HG02642 (cell line): ENCODE measurements around the gene PTCD2.
A peak's percentile ranks its signal among the peaks of the same experiment; 100 is the strongest.

Experiments
- ATAC-seq: cut with Tn5 transposase; IDR thresholded peaks from one replicate; pipeline ENCODE4 v1.9.1; 2021; ENCODE audit warnings: mild to moderate bottlenecking; ENCODE audit not compliant: unreplicated experiment, poor library complexity

PTCD2 gene

DNA sequence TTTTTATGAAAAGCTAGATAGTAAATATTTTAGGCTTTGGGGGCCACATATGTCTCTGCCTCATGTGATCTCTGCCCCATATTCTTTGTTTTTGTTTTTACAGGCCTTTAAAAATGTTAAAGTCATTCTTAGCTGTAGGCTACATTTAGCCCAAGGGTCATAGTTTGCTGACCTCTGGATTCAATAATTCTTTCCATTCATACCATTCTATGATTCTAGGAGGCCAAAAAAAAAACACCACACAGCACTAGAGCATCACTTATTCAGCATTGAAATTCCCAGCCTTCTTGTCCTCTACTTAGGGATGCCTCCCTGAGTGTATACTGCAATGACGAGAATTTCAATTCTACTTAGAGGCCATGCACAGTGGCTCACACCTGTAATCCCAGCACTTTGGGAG, 17.0 kb downstream of the PTCD2 start:
- ATAC-seq: no peak

DNA sequence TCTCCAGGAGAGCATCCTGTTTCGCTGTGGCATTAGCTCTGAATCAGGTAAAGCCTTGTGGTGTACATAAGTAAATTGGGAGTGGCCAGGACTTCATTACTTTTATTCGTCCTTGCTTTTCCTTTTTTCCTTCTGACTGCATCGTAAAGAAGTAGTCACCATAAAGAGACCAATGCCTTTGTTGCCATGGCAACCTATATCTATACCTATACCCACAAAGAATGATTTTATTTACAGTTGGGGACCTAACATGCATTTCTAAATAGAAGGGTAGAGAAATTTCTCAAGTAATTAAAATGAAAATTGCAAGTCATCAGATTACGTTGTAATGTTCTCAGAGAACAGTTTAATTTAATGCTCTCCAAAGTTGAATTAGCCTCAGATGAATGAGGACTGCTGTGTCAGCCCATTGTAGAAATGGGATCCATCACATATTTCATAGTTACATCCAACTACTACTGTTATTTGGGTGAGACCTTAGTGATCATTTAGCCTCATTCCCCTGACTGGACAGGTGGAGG, 18.6 kb downstream of the PTCD2 start:
- ATAC-seq: no peak

- no peak for ATAC-seq
Observed at GRCh38 chr5:72346398-72346797, 26.2 kb downstream of the PTCD2 start.

DNA sequence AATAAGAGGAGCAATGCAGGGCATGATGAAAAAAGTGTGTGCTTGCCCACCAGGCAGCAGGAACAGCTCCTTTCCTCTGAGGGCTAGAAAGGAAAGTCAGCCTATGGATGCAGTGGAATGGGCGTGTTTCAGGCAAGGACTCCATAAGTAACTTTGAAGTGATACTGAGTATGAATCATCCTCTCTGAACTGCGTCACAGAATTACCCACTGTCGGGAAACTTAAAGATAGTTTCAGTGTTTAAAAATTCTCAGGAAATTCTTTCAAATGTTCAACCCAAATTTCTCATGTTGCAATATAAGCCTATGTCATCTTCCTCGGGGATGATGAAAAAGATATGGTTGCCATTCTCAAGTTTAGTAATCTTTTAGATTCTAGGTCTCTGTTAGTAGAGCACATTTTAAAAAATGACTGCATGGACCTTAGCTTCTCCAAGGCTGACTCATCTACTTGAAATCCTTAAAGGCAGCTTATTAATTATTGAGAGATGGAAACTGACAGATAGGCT, 27.7 kb downstream of the PTCD2 start:
- no peak for ATAC-seq

- no peak for ATAC-seq
Observed at GRCh38 chr5:72351376-72351775, 31.2 kb downstream of the PTCD2 start.

GRCh38 chr5:72352616-72353015, 32.4 kb downstream of the PTCD2 start:
- ATAC-seq: no peak

GRCh38 chr5:72353046-72353445, 32.9 kb downstream of the PTCD2 start:
- ATAC-seq: no peak

DNA sequence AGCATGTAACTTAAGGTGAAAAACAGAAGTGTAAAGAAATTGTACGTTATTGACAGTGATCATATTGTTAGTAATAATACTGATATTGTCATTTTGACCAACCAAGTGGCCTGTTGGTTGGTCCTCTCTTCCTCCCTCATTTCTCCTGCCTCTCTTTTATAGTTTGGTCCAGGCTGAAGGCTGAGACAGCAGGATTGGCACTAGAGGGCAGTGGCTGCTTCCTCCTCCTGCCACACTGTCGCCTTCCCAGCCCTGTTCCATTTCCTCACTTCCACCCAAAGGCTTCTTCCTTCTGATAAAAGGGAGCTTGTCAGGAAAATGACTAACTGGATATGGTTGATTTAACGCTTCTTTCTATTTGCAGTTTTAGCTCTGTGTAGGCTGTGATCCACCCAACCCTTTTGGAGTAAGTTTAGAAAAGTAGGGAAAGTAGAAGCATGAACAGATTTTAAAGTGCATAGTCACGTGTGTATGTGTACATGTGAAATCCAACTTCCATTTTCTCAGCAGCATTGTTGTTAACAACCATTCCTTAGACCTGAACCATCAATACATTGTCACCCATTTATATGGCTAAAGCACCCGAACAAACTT, 35.6 kb downstream of the PTCD2 start:
- ATAC-seq: no peak

DNA sequence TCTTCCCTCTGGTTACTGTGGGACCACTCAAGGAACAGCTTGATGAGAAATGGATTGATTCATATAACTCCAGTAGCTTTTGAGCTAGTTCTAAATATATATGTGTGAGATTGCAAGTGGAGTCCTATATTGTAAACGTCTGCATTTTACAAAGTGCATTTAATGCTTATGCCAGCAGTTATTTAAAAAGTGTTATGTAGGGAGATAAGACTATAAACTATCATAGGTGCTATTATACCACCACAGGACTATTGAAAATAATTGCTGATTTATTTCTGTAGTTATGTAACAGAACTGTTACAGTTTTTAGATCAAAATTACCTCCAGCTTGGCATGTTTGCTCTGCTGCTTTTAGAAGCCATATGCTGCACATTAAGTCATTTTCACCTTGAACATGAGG, 36.2 kb downstream of the PTCD2 start:
- no peak for ATAC-seq

GRCh38 chr5:72358925-72359324, 38.8 kb downstream of the PTCD2 start:
- ATAC-seq: no peak

DNA sequence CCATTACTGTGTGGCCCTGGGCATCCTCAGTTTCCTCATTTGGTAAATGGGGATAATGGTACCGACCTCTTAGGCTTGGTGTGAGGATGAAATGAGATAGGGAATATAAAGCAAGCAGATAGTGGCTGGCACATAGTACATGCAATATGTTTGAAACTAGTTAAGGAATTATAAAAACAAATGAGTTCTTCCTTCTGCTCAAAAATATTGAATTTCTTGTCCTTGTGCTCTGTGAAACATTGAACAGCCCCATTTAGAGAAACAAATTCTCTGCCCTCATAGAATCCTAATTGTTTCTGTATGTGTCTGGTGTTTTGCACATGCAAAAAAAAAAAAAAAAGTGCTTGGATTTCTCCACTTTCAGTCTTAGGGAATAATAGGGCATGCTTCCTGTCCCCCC, 39.7 kb downstream of the PTCD2 start:
- no peak for ATAC-seq

- no peak for ATAC-seq
Observed at GRCh38 chr5:72363166-72363802, 43.1 kb downstream of the PTCD2 start.

DNA sequence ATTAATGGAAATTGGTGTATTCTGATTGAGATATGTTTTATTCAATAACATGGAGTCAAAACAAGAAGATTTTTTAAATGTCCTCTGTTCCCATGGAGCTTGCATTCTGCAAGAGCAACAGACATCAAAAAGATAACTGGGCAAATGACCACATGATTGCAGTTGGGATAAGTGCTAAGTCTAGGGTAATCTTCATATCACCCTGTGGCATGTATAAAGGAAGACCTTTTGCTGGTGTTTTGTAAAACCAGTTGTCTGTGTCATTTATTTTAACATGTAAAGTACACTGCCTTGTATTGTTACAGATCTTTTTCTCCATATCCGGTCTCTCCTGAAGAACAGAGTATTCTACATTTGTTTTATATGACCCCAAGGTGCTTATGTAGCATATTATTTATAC, 44.0 kb downstream of the PTCD2 start:
- ATAC-seq: no peak

GRCh38 chr5:72364951-72365350, 44.8 kb downstream of the PTCD2 start:
- ATAC-seq: no peak

- peak; percentile 73 for ATAC-seq
Observed at GRCh38 chr5:72366324-72366976, 46.3 kb downstream of the PTCD2 start.

DNA sequence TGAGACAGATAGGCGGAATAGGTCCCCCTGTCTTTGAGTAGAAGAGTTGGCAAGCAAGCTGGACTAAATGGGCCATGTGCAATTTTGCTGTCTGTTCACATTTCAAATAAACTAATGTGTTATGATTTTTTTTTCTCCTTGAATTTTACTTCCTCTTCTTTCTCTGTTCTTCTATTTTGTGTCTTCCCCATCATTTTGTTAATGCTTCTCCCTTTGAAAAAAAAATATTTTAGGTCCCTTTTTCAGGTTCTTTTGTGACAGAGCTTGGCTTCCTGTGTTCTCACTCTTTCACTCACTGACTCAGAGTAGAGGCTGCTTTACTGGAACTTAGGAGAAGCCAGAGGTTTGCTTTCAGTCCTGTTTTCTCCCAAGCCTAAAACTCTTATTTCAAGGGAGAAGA, 48.1 kb downstream of the PTCD2 start:
- no peak for ATAC-seq

DNA sequence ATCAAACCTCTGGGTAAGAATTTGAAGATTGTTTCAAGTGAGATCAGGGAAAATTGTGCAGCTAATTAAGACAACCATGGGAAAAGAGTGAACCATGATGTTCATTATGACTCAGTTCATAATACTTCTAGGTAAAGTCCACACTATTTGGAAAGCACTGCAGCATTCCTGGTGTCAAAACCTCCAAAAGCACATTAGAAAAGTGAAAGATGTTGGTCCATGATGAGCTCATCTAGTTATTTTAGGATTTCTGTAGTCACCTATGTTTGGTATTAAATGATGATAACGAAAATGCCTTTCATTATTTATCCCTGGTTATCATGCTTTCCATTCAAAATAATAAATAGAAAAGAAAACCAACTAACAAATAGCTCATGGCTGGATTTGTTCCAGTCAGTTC, 49.1 kb downstream of the PTCD2 start:
- ATAC-seq: no peak

GRCh38 chr5:72369711-72370110, 49.5 kb downstream of the PTCD2 start:
- ATAC-seq: no peak

GRCh38 chr5:72372331-72372730, 52.2 kb downstream of the PTCD2 start:
- no peak for ATAC-seq

- no peak for ATAC-seq
Observed at GRCh38 chr5:72372923-72373322, 52.8 kb downstream of the PTCD2 start.

- ATAC-seq: no peak
Observed at GRCh38 chr5:72374844-72375243, 54.7 kb downstream of the PTCD2 start.

- no peak for ATAC-seq
Observed at GRCh38 chr5:72376381-72376780, 56.2 kb downstream of the PTCD2 start.
